ENCODE results near the gene TBL3.

- TF ChIP-seq CTCF (IDR thresholded peaks at IDR 0.05; ENCODE audit: low read depth, low read length), result no peak
- no peak for TF ChIP-seq MAX (IDR thresholded peaks at IDR 0.05; ENCODE audit: low read depth, low read length)
These were observed 20.3 kb downstream of the TBL3 start for GRCh38 chr16:1991948-1992703.

Measured in NB4 (cell line).